ENCODE measurements around the gene POGLUT2.

The POGLUT2 gene

GRCh38 chr13:102742101-102742500, 56.7 kb downstream of the POGLUT2 start:
- no peak overlapping the region for H3K4me3 ChIP-seq (ENCODE audit: low read depth in 1 of 5, low read length in 5 of 5)
- H3K4me1 ChIP-seq (ENCODE audit: control insufficient read depth in 5 of 5, insufficient read depth in 5 of 5, low read length in 5 of 5), result no peaks in the 10 kb centered on the region
- no peak overlapping the region for H3K27ac ChIP-seq (ENCODE audit: low read depth, low read length)
- peaks cover 0 to 10% (median 2%) of the 10 kb centered on the region in 5 donors for H3K9me3 ChIP-seq (ENCODE audit: control insufficient read depth in 5 of 5, low read length in 5 of 5)
- H3K9ac ChIP-seq (ENCODE audit: low read length in 5 of 5), result no peak overlapping the region
- no peaks in the 10 kb centered on the region for H3K27me3 ChIP-seq (ENCODE audit: control insufficient read depth in 5 of 5, insufficient read depth in 4 of 5, low read length in 5 of 5)
- no peaks in the 10 kb centered on the region for H3K36me3 ChIP-seq (ENCODE audit: control insufficient read depth in 5 of 5, insufficient read depth in 5 of 5, low read length in 5 of 5)

Data from subcutaneous abdominal adipose tissue (tissue), 5 donors.